HG03378 (cell line): ENCODE results near the gene RFC3.

Source experiments
- ATAC-seq: cut with Tn5 transposase; IDR thresholded peaks from one replicate; pipeline ENCODE4 v1.9.1; 2021; ENCODE audit warnings: mild to moderate bottlenecking, moderate library complexity; ENCODE audit not compliant: unreplicated experiment

RFC3 gene

DNA sequence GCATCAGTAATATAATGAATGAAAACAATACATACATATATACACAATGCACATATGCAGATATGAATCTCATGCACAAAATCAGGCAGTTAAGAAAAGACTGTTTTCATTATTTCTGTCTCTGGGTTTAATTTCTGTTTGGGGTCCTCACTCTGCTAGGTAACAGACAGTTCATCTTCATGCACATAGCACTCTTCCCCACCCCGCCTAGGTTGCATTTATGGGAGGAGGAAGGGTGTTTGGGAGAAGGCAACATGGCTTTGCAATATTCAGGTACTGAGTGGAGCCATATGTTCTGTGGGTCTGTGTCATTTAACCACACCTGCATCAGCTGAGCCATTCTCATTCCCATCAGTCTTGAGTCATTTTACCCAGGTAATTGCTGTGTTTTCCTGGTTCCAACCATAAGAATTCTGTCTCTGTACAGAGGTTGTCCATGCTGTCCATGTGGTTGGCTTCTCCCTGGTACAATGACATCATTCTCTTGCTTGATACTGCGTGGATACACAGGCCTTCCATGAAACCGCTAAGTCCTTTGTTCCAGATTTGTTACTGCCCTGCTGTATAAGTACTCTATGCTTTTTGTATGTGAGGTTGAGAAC is 45.3 kb downstream of the RFC3 start:
- no peak for ATAC-seq

GRCh38 chr13:33865945-33866344 is 48.0 kb downstream of the RFC3 start:
- ATAC-seq: peak; percentile 85

DNA sequence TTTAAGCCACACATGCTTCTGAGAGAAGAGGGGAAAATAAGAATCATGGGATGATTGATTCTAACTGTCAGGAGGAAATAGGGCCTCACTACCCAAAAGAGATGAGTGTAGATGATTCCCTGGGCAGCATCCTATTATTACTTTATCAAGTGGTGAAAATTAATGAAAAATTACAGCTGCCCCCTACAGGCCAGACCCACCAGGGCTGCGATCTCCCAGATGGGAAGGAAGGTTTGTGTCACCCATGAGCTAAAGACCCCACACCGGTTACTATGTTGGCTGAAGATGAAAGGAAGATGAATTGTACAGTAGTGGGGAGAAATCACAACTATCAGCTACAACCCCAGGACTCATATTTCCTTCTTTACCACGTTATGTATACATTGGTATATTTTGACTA is 49.5 kb downstream of the RFC3 start:
- ATAC-seq: no peak

DNA sequence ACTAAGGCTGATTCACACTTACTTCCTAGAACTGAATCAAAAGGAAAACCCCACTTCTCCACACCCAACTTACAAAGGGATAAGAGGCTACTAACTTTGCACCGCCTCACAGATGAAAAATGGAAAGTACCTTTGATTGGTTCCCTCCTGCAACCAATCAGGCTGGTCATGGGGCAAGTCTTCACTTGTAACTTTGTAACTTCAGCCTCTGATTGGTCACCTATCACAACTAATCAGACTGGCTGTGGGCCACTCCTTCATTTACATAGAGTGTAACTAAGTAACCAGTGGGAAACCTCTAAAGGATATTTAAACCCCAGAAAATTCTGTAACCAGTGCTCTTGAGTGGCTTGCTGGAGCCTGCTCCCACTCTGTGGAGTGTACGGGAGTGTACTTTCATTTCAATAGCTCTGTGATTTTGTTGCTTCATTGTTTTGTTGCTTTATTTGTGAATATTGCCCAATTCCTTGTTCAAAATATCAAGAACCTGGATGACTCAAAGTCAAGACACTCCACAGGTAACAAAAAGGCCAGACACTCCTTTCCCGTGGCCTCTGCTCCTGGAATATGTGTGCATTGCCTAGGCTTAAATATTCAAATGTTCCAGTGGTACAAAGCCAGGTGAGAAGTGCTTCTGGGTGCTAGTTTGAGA is 50.5 kb downstream of the RFC3 start:
- no peak for ATAC-seq

DNA sequence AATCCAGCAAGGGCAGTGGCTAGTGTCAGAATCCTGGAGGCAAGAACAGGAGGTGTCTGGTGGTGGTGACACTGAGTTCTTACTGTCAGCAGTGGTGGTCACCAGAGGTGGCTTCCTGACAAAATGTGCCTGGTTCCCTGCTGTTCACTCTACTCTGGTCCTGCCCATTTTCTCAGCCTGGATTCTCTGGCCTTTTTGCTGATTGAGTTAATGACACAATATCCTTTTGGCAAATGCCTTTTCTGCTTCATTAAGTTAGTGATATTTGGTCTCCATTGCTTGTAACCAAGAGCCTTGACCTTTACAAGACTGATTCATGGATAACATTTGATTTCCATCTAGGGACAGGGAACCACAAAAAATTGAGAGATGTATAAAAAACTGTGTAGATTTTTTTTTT is 51.1 kb downstream of the RFC3 start:
- no peak for ATAC-seq

GRCh38 chr13:33870046-33870668 is 52.2 kb downstream of the RFC3 start:
- ATAC-seq: no peak

GRCh38 chr13:33871207-33872004 is 53.5 kb downstream of the RFC3 start:
- ATAC-seq: no peak

- no peak for ATAC-seq
Measured at GRCh38 chr13:33872005-33872351, 54.0 kb downstream of the RFC3 start.

GRCh38 chr13:33873251-33873908 is 55.4 kb downstream of the RFC3 start:
- ATAC-seq: no peak

DNA sequence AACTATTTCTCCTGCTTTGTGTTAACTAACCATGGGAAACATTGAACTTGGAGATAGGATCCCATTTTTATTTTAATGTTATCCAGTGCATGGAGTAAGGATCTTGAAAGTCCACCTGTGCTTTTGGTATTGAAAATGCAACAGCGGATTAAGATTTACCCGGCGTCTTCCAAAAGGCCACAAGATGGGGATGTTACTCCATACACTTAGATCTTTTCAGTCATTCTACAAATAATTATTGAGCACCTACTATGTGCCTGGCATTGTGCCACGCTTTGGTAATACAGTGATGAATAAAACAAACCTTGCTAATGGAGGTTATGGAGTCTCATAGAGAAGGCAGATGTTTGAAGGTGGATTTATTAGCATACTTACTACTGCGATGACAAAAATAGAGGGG is 56.9 kb downstream of the RFC3 start:
- ATAC-seq: no peak

GRCh38 chr13:33875618-33876401 is 57.9 kb downstream of the RFC3 start:
- ATAC-seq: no peak

DNA sequence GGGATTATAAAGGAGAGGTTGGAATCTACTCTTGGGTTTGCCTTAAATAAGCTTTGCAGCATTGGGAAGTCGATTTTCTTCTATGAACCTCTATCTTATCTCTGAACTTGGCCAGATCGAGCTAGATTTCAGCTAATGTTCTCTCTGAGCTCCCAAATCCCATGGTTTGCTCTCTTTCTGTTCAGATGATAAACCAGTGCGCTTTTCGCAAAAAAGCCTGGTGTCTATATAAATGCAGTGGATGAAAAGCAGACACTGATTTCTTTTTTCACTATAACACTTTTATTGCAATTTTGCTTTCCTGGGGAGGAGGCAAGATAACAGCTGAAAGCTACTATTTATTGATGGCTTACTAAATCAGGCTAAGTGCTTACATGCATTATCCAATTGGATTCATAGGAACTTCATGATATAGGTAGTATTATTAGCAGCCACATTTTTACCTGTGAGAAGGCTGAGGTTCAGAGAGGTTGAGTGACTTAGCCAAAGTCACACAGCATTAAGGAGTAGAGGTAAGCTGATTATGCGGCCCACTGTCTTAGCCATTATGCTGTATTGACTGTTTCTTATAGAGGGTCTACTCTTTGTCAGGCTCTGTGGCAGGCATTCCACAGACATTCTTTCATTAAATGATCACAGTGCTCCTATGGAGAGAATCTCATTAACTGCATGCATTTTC is 58.9 kb downstream of the RFC3 start:
- ATAC-seq: no peak

GRCh38 chr13:33879118-33879517 is 61.2 kb downstream of the RFC3 start:
- ATAC-seq: no peak

GRCh38 chr13:33882804-33883203 is 64.9 kb downstream of the RFC3 start:
- ATAC-seq: no peak

DNA sequence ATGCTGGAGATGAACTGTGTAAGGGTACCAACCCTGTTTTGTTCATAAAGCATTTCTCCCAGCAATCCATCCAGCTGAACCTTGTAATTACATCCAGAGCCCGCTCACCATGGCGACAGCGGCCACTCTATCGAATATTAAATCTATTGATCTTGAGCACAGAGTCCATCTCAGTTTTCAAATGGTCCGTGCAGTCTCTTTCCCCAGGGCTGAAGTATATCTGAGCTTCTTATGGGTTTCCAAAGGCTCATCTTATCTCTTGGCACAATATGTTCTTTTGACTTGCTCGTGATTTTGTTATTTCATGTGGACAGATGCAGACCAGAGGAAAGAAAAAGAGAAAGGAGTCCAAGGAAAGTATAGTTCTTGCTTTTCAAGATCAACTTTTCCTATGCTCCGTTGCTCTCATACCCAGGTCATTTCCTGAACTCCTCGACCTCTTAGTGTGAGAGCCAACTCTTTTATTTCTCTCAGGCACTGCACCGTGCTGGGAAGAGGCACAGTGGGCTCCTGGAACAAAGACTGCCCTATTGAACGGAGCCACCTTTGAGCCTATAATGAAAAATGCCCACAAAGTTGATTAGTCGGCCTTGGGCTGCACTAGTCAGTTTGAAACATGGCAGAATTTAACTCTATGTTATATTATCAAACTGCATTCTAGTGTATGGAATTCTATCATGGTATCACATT is 66.7 kb downstream of the RFC3 start:
- no peak for ATAC-seq
